Neutrophil (primary cell): ENCODE results near the gene RFTN1.

Experiments
- H3K27ac ChIP-seq: fragments of 200-600 bp; sonication (generic); 2 replicates; pipeline ENCODE4 v1.5.1; 2016; ENCODE audit warnings: mild to moderate bottlenecking, moderate library complexity
- H3K27me3 ChIP-seq: fragments of 200-600 bp; sonication (generic); 2 replicates; pipeline ENCODE4 v1.6.0; 2016; ENCODE audit warnings: mild to moderate bottlenecking
- H3K36me3 ChIP-seq: fragments of 200-600 bp; sonication (generic); 2 replicates; pipeline ENCODE4 v1.5.1; 2017
- H3K4me1 ChIP-seq, 2 experiments: fragments of 200-600 bp in 1 of 2; sonication (generic) in 1 of 2; 1 replicate in 1 of 2; 2 replicates in 1 of 2; pipeline versions ENCODE4 v1.5.1 to v1.6.1; 2013 to 2016; ENCODE audit warnings: low read depth in 1 of 2, low read length in 1 of 2, mild to moderate bottlenecking in 1 of 2, moderate library complexity in 1 of 2; ENCODE audit not compliant: control insufficient read depth in 1 of 2, insufficient read depth in 1 of 2
- H3K4me3 ChIP-seq, 2 experiments: fragments of 200-600 bp in 1 of 2; sonication (generic) in 1 of 2; 1 replicate in 1 of 2; 2 replicates in 1 of 2; pipeline ENCODE4 v1.5.1; 2013 to 2016; ENCODE audit warnings: low read depth in 1 of 2, low read length in 1 of 2, mild to moderate bottlenecking in 1 of 2, moderate library complexity in 1 of 2
- H3K9me3 ChIP-seq: fragments of 200-600 bp; sonication (generic); 2 replicates; pipeline ENCODE4 v1.5.1; 2016
- TF ChIP-seq, protein P1 (sequence below): fragments of 200-600 bp; sonication (generic); IDR thresholded peaks from 2 replicates; pipeline ENCODE4 v1.5.1; 2016; ENCODE audit warnings: antibody characterized with exemption

Gene RFTN1

DNA sequence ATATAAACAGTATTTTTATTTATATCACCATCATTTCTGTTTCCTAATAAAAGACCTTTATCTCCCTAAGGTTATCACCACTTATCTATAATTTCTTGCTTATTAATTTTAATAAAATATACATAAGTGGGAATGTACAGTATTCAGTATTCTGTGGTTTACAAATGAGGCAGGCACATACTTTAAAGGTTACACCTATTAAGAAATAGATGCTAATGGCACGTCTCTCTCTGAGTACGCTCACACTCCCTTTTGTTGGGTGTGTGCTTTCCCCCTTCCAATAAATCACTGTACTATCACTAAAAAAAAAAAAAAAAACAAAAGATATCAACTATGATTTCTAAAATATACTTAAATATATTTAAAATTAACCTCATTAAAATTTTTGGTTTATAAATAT lies 239.6 kb downstream of the RFTN1 start:
- H3K4me3 ChIP-seq, result no peak overlapping the region

DNA sequence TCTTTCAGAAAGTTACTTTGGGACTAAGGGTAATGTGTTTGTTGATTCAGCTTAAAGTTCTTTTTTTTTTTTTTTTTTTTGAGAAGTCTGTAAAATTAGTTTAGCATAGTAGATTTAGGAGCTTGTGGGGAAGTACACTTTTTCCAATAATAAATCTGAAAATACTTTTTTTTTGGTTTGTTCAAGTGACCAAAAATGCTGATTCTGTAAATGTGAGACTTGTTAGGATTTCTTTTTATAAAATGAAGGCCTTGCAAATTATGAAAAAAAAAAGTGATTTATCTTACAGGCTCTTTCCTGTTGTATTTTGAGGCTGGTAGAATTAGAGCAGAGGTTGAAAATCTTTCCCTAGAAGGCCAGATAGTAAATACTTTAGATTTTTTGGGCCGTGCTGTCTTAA lies 240.9 kb downstream of the RFTN1 start:
- H3K27me3 ChIP-seq, result no peaks in the 10 kb centered on the region
- no peak overlapping the region for H3K4me3 ChIP-seq
- H3K9me3 ChIP-seq, result no peaks in the 10 kb centered on the region
- H3K27ac ChIP-seq, result no peak overlapping the region
- no peaks in the 10 kb centered on the region for H3K4me1 ChIP-seq
- TF ChIP-seq, protein P1, sequence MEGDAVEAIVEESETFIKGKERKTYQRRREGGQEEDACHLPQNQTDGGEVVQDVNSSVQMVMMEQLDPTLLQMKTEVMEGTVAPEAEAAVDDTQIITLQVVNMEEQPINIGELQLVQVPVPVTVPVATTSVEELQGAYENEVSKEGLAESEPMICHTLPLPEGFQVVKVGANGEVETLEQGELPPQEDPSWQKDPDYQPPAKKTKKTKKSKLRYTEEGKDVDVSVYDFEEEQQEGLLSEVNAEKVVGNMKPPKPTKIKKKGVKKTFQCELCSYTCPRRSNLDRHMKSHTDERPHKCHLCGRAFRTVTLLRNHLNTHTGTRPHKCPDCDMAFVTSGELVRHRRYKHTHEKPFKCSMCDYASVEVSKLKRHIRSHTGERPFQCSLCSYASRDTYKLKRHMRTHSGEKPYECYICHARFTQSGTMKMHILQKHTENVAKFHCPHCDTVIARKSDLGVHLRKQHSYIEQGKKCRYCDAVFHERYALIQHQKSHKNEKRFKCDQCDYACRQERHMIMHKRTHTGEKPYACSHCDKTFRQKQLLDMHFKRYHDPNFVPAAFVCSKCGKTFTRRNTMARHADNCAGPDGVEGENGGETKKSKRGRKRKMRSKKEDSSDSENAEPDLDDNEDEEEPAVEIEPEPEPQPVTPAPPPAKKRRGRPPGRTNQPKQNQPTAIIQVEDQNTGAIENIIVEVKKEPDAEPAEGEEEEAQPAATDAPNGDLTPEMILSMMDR, result no peak
- peaks cover 11% of the 10 kb centered on the region for H3K36me3 ChIP-seq

More for the DNA sequence above, 239.6 kb downstream of the RFTN1 start:
- no peaks in the 10 kb centered on the region for H3K9me3 ChIP-seq
- TF ChIP-seq, protein P1, result no peak
- H3K27ac ChIP-seq, result no peak overlapping the region
- peaks cover 13% of the 10 kb centered on the region for H3K36me3 ChIP-seq
- H3K27me3 ChIP-seq, result no peaks in the 10 kb centered on the region
- no peaks in the 10 kb centered on the region for H3K4me1 ChIP-seq

DNA sequence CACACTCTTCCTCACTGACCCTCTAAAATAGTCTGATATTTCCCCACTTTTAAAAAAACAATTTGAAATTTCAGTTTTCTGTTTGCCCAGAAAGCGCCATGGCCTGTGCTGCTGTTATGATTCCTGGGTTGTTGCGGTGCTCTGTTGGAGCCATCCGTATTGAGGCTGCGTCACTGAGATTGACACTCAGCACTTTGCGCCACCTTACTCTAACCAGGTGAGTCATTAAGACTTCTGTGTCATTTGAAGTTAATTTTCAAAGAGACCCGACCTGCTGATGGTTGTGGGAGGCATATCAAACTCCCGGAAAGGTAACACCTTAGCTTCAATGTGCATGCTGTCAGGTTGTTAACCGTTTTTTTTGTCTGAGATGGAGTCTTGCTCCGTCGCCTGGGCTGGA lies 242.6 kb downstream of the RFTN1 start:
- Histone ChIP-seq H3K36me3 (peaks cover 11% of the 10 kb centered on the region), H3K9me3 (no peaks in the 10 kb centered on the region), H3K27me3 (no peaks in the 10 kb centered on the region), H3K4me3 (no peak overlapping the region), H3K4me1 (peaks cover 2 to 3% of the 10 kb centered on the region in 2 experiments), H3K27ac (no peak overlapping the region)
- TF ChIP-seq, protein P1, result no peak

DNA sequence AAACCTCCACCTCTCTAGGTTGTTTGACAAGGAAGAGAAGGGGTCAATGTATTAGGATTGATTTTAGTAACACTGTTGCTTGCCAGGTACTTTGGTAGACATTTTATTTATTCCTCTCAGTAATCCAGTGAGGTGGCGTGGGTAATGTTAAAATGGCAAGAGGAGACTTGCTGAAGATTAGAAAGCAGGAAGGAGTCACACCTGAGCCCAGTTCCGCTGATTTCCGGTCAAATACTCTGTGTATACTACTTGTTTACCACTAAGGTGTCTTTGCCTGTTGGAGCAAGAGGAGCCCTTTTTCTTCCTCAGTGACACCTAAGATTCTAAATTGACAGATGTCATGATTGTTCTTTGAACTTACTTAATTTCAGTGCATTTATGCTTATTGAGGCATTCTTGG lies 246.8 kb downstream of the RFTN1 start:
- Histone ChIP-seq H3K27me3 (no peaks in the 10 kb centered on the region), H3K36me3 (peaks cover 15% of the 10 kb centered on the region), H3K4me1 (peaks cover 24 to 29% of the 10 kb centered on the region in 2 experiments), H3K9me3 (no peaks in the 10 kb centered on the region), H3K27ac (no peak overlapping the region), H3K4me3 (no peak overlapping the region)
- TF ChIP-seq, protein P1, result no peak
